GM21619 (cell line): Measurements from ENCODE around the gene WNT11.
A peak's percentile ranks its signal among the peaks of the same experiment; 100 is the strongest.

Source experiments
- ATAC-seq: cut with Tn5 transposase; IDR thresholded peaks from one replicate; pipeline ENCODE4 v1.9.1; 2021; ENCODE audit not compliant: unreplicated experiment

Gene WNT11

DNA sequence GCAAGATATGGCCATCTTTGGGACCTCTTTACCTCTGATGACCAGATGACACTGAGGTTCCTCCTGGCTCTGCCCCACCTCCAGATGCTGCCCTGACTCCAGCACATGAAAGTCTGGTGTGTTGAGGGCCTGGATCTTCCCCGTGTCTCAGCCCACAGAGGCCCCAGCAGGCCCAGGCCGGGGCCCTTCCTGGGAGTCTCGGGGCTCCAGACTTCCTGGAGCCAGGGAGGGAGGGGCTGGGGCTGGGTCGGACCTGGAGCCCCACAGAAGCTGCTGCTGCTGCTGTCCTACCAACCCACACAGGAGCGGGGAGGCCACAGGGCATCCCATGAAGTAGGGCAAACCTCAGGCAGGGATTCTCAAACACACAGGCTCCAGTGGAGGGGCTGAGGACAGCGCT, 32.2 kb upstream of the WNT11 start:
- no peak for ATAC-seq

GRCh38 chr11:76237914-76238313, 31.6 kb upstream of the WNT11 start:
- ATAC-seq = no peak

- ATAC-seq = no peak
Observed at GRCh38 chr11:76237000-76237649, 30.8 kb upstream of the WNT11 start.

GRCh38 chr11:76236092-76236999, 30.0 kb upstream of the WNT11 start:
- ATAC-seq = peak; percentile 21

DNA sequence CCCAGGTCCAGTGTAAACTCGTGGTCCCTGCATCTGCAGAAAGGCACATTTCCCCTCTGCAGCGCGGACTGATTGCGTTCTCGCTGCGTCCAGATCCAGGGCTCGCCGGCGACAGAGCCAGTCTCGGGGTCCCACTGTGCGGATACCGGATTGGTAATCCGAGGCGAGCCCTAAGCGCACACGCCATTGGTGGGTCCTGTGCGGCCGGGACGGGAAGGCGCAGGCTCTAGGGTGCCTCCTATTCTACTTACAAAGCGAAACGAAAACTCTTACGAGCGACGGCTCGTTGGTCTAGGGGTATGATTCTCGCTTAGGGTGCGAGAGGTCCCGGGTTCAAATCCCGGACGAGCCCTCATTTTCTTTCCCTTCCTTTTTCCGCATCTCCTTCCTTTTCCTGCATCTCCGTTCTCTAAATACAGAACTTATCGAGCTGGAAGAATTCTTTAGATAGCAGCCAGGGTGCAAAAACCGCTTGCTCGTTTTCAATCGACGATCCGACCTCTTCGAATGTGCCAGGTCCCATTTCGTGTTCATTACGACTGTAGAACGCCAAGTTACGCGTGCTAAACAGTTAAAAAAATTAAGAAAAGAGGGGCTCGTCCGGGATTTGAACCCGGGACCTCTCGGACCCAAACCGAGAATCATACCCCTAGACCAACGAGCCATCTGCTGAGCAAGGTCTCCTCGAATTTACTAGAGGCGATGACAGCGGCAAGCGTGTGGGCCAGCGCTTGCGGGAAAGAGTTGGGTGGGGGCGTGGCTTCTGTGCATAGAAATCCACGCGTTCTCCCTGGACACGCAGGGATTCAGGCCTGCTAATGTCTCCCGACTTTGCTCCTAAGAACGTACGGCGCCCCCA, 29.2 kb upstream of the WNT11 start:
- peak; percentile 70 for ATAC-seq

DNA sequence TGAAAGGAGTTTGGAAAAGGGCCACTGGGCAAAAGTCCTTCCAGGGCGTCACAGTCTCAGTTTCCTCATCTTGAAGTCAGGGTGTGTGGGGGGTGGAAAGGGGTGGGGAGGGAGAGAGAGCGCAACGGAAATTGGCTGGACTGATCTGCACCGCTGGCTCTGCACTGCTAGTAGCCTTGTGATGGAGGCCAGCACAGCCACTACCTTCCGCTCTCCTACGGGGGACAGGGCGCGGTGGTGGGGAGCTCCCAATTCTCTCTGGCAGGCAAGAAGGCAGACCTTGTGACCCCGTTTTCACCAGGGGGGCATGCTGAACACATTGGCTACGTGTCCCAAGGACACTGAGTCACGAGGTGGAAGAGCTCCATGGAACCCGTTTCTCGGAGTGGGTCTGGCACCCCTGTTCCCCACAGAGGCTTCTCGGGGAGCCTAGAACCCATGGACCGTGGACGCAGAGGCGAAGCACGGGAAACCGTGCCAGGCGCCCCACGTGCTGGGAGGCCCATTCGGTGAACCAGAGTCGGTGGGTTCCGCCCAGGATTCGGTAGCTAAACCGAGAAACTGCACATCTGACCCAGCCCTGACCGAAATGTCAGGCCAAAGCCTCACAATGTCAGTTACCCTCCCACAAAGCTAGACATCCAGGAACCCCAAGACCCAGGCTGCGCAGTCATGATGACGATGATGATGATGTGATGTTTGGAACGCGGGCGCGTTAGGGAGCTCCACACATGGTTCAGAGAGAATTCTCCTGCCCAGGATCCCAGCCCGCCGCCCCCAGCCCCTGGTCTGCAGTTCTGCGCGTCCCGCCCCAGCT, 28.3 kb upstream of the WNT11 start:
- ATAC-seq = peak; percentile 2

DNA sequence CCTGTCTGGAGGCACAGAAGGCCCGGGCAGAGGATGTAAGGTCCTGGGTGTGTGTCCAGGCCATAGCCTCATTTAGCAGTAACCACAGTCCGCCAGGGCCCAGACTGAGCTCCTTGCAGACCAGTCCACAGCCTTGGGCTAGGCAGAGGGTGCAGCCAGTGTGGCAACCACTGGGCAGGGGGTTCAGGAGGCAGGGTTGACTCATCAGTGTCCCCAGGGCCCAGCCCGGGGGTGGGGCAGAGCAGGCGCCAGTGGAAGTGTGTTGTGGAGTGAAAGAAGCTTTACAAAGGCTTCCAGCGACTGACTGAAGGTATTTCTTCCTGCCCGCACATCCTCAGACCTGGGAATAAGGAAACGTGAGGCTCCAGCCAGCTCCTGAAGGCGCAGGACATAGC, 27.7 kb upstream of the WNT11 start:
- no peak for ATAC-seq

DNA sequence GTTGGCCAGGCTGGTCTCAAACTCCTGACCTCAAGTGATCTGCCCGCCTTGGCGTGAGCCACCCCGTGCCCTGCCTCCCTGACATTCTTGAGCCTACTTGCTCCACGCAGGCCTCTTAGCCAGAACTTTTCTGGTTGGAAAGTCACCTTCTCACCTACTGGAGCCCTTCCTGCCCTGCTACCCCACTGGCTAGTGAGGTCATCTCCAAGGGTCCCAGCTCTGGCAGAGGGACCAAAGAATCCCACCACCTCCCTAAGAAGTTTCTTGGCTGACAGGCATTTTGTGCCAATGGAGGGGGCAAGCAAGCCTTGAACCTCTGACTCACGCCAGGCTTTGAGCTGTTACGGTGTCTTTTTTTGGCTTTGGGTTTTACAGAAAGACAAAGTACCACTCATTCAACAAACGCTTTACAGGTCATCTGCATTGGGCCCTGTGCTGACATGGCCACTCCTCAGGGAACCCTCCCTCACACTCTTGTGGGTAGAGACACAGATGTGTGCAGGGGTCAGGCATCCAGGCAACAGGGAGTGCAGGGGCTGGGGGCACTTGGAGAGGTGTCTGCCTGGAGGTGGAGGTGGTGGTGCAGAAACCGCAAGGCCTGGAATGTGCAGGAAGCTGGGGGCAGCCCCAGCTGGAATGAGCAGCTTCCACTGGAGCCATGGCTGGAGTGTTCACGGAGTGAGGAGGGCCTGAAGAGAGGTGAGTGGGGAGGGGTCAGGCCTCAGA, 27.1 kb upstream of the WNT11 start:
- ATAC-seq = no peak

GRCh38 chr11:76232026-76232665, 25.8 kb upstream of the WNT11 start:
- ATAC-seq = no peak

DNA sequence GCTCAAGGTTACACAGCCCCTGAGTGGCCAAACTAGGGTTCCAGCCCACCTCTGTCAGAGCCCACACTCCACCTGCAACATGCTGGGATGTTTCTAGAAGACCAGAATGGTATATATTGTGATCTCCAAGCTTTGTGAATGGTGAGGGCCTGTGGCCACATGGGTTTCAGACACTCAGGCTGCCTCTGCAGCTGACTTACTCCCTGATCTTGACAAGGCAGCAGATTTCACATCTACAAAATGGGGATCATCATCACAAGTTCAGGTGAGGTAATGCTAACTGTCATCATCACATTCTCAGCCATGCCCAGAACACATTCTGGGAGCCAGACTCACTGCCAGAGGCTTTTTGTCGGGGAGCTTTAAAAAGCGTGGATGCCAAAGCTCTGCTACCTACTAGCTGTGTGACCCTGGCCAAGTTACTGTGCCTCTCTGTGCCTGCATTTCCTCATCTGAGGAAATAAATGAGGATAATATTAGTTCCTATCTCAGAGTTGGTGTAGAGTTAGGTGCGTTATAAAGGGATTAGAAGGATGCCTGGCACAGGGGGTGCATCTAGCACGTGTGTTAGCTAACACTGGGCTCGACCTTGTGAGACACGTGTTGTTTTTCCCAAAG, 24.9 kb upstream of the WNT11 start:
- no peak for ATAC-seq

DNA sequence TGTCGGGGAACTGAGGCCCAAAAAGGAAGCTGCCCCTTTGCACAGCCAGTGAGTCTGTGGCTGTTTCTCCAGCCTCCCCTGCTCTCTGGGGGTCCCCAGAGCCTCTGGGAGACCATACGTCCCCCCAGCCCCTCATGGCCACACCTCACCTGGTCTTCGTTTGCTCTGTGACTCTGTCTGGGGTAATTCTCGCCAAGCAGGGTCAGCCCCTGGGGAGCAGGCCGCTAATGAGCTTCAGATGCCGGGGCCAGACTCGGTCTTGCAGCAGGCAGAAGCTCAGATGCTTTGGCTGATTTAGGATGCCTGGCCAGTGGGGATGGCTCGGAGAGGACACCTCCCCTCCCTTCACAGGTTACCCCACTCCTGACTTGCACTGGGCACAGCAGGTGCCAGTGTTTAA, 24.1 kb upstream of the WNT11 start:
- ATAC-seq = no peak

DNA sequence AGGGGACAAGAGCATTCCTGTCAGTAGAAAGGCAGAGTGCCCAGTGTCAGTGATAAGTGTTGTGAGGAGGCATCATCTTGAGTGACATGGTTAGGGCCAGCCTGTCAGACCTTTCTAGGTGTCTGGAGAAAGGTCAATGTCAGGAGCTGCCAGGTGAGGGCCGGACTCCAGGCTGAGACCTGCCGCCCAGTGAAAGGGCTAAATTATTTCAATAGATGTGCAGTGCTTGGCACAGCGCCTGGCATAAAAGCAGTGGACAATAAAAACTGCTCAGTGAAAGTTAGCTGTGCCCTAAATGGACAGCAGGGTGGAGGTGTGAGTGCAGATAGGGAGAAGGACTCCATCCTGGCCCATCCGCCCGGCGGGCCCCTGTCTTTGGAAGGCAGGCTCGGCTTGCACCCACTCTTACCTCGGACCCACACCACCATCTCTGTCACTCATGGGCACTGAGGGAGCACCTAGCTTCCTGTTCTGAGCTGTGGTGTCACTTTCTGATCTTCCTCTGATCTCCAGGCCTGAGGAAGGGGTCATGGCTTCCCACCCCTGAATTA, 23.5 kb upstream of the WNT11 start:
- no peak for ATAC-seq

GRCh38 chr11:76228875-76229149, 22.5 kb upstream of the WNT11 start:
- no peak for ATAC-seq

GRCh38 chr11:76228071-76228874, 22.0 kb upstream of the WNT11 start:
- no peak for ATAC-seq

- ATAC-seq = no peak
Observed at GRCh38 chr11:76226626-76227025, 20.3 kb upstream of the WNT11 start.

- no peak for ATAC-seq
Observed at GRCh38 chr11:76225122-76225611, 18.9 kb upstream of the WNT11 start.

GRCh38 chr11:76224461-76225121, 18.3 kb upstream of the WNT11 start:
- no peak for ATAC-seq

DNA sequence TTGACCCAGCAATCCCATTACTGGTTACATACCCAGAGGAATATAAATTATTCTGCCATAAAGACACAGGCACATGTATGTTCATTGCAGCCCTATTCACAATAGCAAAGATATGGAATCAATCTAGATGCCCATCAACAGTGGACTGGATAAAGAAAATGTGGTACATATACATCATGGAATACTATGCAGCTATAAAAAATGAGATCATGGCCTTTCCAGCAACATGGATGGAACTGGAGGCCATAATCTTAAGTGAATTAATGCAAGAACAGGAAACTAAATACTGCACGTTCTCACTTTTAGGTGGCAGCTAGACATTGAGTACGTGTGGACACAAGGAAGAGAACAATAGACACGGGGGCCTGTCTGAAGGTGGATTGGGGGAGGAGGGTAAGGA, 15.1 kb upstream of the WNT11 start:
- no peak for ATAC-seq
